H1 (cell line): ENCODE data around the gene FAM200B. TPM values are rescaled to one million over a fixed set of nuclear protein-coding genes. Genes with fewer than 3 reads are reported as not detected.

Experiments used
- CTCF ChIA-PET: fragments of 300-600 bp; sonication (Branson Sonifier 250); formaldehyde crosslinking; loops from one replicate; lab custom pipeline; 2021; ENCODE audit not compliant: partially characterized antibody; lab: Charles Lee
- POLR2A ChIA-PET: fragments of 300-600 bp; sonication (Branson Sonifier 250); formaldehyde crosslinking; loops from one replicate; lab custom pipeline; 2021; ENCODE audit warnings: inconsistent platforms; ENCODE audit not compliant: partially characterized antibody; lab: Charles Lee
- DNase-seq, 2 experiments: peaks; one replicate each; pipeline versions ENCODE4 v3.0.0 to v3.0.0-alpha.2; 2010 to 2022; ENCODE audit warnings: low spot score in 2 of 2, low read depth in 1 of 2, mixed read lengths in 1 of 2
- FAIRE-seq: peaks from 2 replicates; lab custom pipeline; 2011; peaks lifted over from hg19 to GRCh38; lab: Jason Lieb, UNC
- H2AFZ ChIP-seq: 2 replicates; pipeline ENCODE4 v1.8.1; 2012; ENCODE audit warnings: low read length, inconsistent platforms
- H2AK5ac ChIP-seq: 2 replicates; pipeline ENCODE4 v1.6.1; 2013; ENCODE audit warnings: low read depth, low read length
- H2BK120ac ChIP-seq: replicated peaks from 2 replicates; pipeline ENCODE3; 2013; ENCODE audit warnings: low read depth, low read length, inconsistent platforms
- H2BK12ac ChIP-seq: 2 replicates; pipeline ENCODE4 v1.6.1; 2013; ENCODE audit warnings: low read depth, low read length
- H2BK15ac ChIP-seq: 2 replicates; pipeline ENCODE4 v1.6.1; 2013; ENCODE audit warnings: low read length
- H2BK20ac ChIP-seq: 2 replicates; pipeline ENCODE4 v1.6.1; 2013; ENCODE audit warnings: low read length
- H2BK5ac ChIP-seq: 2 replicates; pipeline ENCODE4 v1.6.1; 2013; ENCODE audit warnings: low read depth, low read length
- H3K14ac ChIP-seq: 2 replicates; pipeline ENCODE4 v1.6.1; 2013; ENCODE audit warnings: inconsistent platforms; ENCODE audit not compliant: insufficient read length
- H3K18ac ChIP-seq: 2 replicates; pipeline ENCODE4 v1.6.1; 2013; ENCODE audit warnings: low read length; ENCODE audit errors: extremely low read depth
- H3K23ac ChIP-seq: 2 replicates; pipeline ENCODE4 v1.6.1; 2013; ENCODE audit warnings: inconsistent platforms; ENCODE audit not compliant: insufficient read length
- H3K23me2 ChIP-seq: 2 replicates; pipeline ENCODE4 v1.6.1; 2013; ENCODE audit warnings: low read depth, low read length
- H3K27ac ChIP-seq: 2 replicates; pipeline ENCODE4 v1.6.1; 2011; ENCODE audit warnings: low read depth, low read length, inconsistent platforms
- H3K27me3 ChIP-seq, 4 experiments: replicated peaks in 1 of 4; 1 replicate in 1 of 4; 2 replicates in 3 of 4; pipeline versions ENCODE4 v1.6.1 to v1.8.1; 2011 to 2013; ENCODE audit warnings: low read length in 3 of 4, mild to moderate bottlenecking in 3 of 4, inconsistent platforms in 2 of 4, mixed read lengths in 2 of 4, moderate library complexity in 1 of 4; ENCODE audit not compliant: control insufficient read depth in 3 of 4, insufficient read depth in 3 of 4; ENCODE audit errors: extremely low read depth in 1 of 4
- H3K36me3 ChIP-seq, 4 experiments: 2 replicates each; pipeline versions ENCODE4 v1.6.1 to v1.8.1; 2011 to 2013; ENCODE audit warnings: mild to moderate bottlenecking in 4 of 4, low read length in 3 of 4, moderate library complexity in 2 of 4, control low read depth in 1 of 4, inconsistent platforms in 1 of 4; ENCODE audit not compliant: insufficient read depth in 4 of 4, control insufficient read depth in 2 of 4
- H3K4ac ChIP-seq: replicated peaks from 2 replicates; pipeline ENCODE3; 2013; ENCODE audit warnings: low read length, low read depth, mixed read lengths, inconsistent platforms; ENCODE audit not compliant: insufficient read length
- H3K4me1 ChIP-seq, 4 experiments: replicated peaks in 1 of 4; 1 replicate in 1 of 4; 2 replicates in 3 of 4; pipeline versions ENCODE4 v1.6.1 to v1.8.1; 2011 to 2013; ENCODE audit warnings: low read length in 3 of 4, inconsistent platforms in 2 of 4, mixed read lengths in 1 of 4; ENCODE audit not compliant: insufficient read depth in 4 of 4, control insufficient read depth in 3 of 4
- H3K4me2 ChIP-seq, 2 experiments: 2 replicates each; pipeline versions ENCODE4 v1.6.1 to v1.8.1; 2011 to 2013; ENCODE audit warnings: low read depth in 2 of 2, low read length in 2 of 2, control low read depth in 1 of 2, inconsistent platforms in 1 of 2, mild to moderate bottlenecking in 1 of 2; ENCODE audit not compliant: insufficient read depth in 1 of 2
- H3K4me3 ChIP-seq, 4 experiments: fragments of 200-600, 300-600 bp in 1 of 4; sonication (generic), shearing (Covaris generic), sonication (Bioruptor Twin) in 1 of 4; 2 replicates each; pipeline versions ENCODE4 v1.5.1 to v1.8.1; 2011 to 2016; ENCODE audit warnings: low read length in 4 of 4, low read depth in 3 of 4, control low read depth in 2 of 4, inconsistent platforms in 2 of 4, mild to moderate bottlenecking in 2 of 4, mixed read lengths in 1 of 4, moderate library complexity in 1 of 4; ENCODE audit not compliant: insufficient read depth in 2 of 4; ENCODE audit errors: extremely low read depth in 1 of 4
- H3K56ac ChIP-seq: replicated peaks from 2 replicates; pipeline ENCODE3; 2013; ENCODE audit warnings: low read depth, mild to moderate bottlenecking, mixed read lengths, low read length, inconsistent platforms; ENCODE audit not compliant: insufficient read length
- H3K79me1 ChIP-seq: 2 replicates; pipeline ENCODE4 v1.6.1; 2013; ENCODE audit warnings: low read depth, low read length, control low read depth
- H3K79me2 ChIP-seq, 2 experiments: 2 replicates each; pipeline versions ENCODE4 v1.6.1 to v1.8.1; 2012 to 2013; ENCODE audit warnings: low read length in 2 of 2, mild to moderate bottlenecking in 2 of 2, inconsistent platforms in 1 of 2; ENCODE audit not compliant: insufficient read depth in 2 of 2, control insufficient read depth in 1 of 2
- H3K9ac ChIP-seq, 4 experiments: replicated peaks in 1 of 4; 1 replicate in 1 of 4; 2 replicates in 3 of 4; pipeline versions ENCODE4 v1.6.1 to v1.8.1; 2011 to 2013; ENCODE audit warnings: low read depth in 3 of 4, low read length in 3 of 4, control low read depth in 2 of 4, mild to moderate bottlenecking in 2 of 4, moderate library complexity in 2 of 4, inconsistent platforms in 1 of 4; ENCODE audit errors: extremely low read depth in 1 of 4
- H3K9me3 ChIP-seq, 2 experiments: 2 replicates each; pipeline versions ENCODE4 v1.6.1 to v1.8.1; 2012 to 2013; ENCODE audit warnings: mild to moderate bottlenecking in 2 of 2, moderate library complexity in 2 of 2, control low read depth in 1 of 2, inconsistent platforms in 1 of 2, low read depth in 1 of 2, low read length in 1 of 2, mixed read lengths in 1 of 2; ENCODE audit not compliant: insufficient read depth in 2 of 2
- H4K20me1 ChIP-seq, 2 experiments: replicated peaks in 1 of 2; 2 replicates each; pipeline versions ENCODE3 to v1.8.1; 2011 to 2013; ENCODE audit warnings: inconsistent platforms in 2 of 2, low read length in 2 of 2, mild to moderate bottlenecking in 1 of 2; ENCODE audit not compliant: insufficient read depth in 2 of 2, control insufficient read depth in 1 of 2
- H4K5ac ChIP-seq: 2 replicates; pipeline ENCODE4 v1.6.1; 2013; ENCODE audit warnings: low read length, low read depth, mixed read lengths, inconsistent platforms; ENCODE audit not compliant: insufficient read length
- H4K8ac ChIP-seq: 2 replicates; pipeline ENCODE4 v1.8.0; 2013; ENCODE audit warnings: mild to moderate bottlenecking, moderate library complexity, low read length, inconsistent platforms; ENCODE audit not compliant: insufficient read depth; ENCODE audit errors: extremely low read depth
- H4K91ac ChIP-seq: replicated peaks from 2 replicates; pipeline ENCODE3; 2013; ENCODE audit warnings: low read length, mixed read lengths, inconsistent platforms; ENCODE audit not compliant: insufficient read length
- CEBPB ChIP-seq: IDR thresholded peaks from 2 replicates; pipeline ENCODE4 v1.6.1; 2012; ENCODE audit warnings: low read depth, low read length
- CREB1 ChIP-seq: IDR thresholded peaks from 2 replicates; pipeline ENCODE4 v1.6.1; 2012; ENCODE audit warnings: inconsistent platforms
- EGR1 ChIP-seq: IDR thresholded peaks from 2 replicates; pipeline ENCODE4 v1.6.1; 2011; ENCODE audit warnings: low read depth, low read length, borderline replicate concordance
- KDM1A ChIP-seq: fragments of 200-600, 300-600 bp; sonication (generic); IDR thresholded peaks from 2 replicates; pipeline ENCODE4 v1.7.1; 2016; ENCODE audit warnings: mild to moderate bottlenecking, low read length, borderline replicate concordance
- NANOG ChIP-seq: IDR thresholded peaks from 2 replicates; pipeline ENCODE4 v1.6.1; 2011; ENCODE audit warnings: low read length, low read depth, mild to moderate bottlenecking, inconsistent platforms; ENCODE audit not compliant: insufficient read depth, poor library complexity, severe bottlenecking
- POU5F1 ChIP-seq: IDR thresholded peaks from 2 replicates; pipeline ENCODE4 v1.6.1; 2011; ENCODE audit warnings: low read depth, mild to moderate bottlenecking, low read length, moderate library complexity
- RXRA ChIP-seq: IDR thresholded peaks from 2 replicates; pipeline ENCODE4 v1.6.1; 2011; ENCODE audit warnings: low read depth, mild to moderate bottlenecking, low read length, moderate library complexity; ENCODE audit not compliant: insufficient read depth
- SIRT6 ChIP-seq: IDR thresholded peaks from one replicate; pipeline ENCODE4 v1.7.1; 2012; ENCODE audit warnings: low read length, inconsistent platforms
- WGBS, 2 experiments: shearing (Covaris generic) in 1 of 2; methylation state at CpG; one replicate each; pipeline versions ENCODE4 v1.1.6 to v1.1.7; 2013 to 2015; ENCODE audit warnings: low lambda C conversion rate in 2 of 2, mixed read lengths in 2 of 2, inconsistent platforms in 1 of 2, low coverage in 1 of 2, missing lambda C conversion rate in 1 of 2; ENCODE audit not compliant: insufficient replicate concordance in 2 of 2, insufficient coverage in 1 of 2, insufficient read length in 1 of 2; ENCODE audit errors: extremely low coverage in 1 of 2, missing lambda C conversion rate in 1 of 2; 5-methylcytosine and 5-hydroxymethylcytosine counted together
- polyA plus RNA-seq, 7 experiments: library from polyadenylated mRNA; depleted of rRNA in 3 of 7; stranded (reverse) in 5 of 7; unstranded in 2 of 7; fragments of >200 nt in 5 of 7; fragments of 200-250 nt in 2 of 7; gene quantifications; 1 replicate in 5 of 7; 2 replicates in 1 of 7; 4 replicates in 1 of 7; pipeline versions ENCODE4 v1.2.1 to v1.2.3, GENCODE V29; 2011 to 2013; ENCODE audit warnings: missing spikeins in 2 of 7, mixed read lengths in 2 of 7
- total RNA-seq: library from RNA; stranded (reverse); fragmentation: NEBNext Ultra II Directional; extraction: Animal tissue kit (Norgen Biotek cat#: 25700); gene quantifications from 2 replicates; pipeline ENCODE4 v1.2.1, GENCODE V29; 2021
- TF ChIP-seq, protein P1 (sequence below), 3 experiments: IDR thresholded peaks; 1 replicate in 2 of 3; 2 replicates in 1 of 3; pipeline versions ENCODE4 v1.5.1 to v1.6.1; 2011; ENCODE audit warnings: low read length in 3 of 3, mild to moderate bottlenecking in 3 of 3, inconsistent platforms in 2 of 3, low read depth in 1 of 3, moderate library complexity in 1 of 3; ENCODE audit not compliant: insufficient read depth in 1 of 3; ENCODE audit errors: control extremely low read depth in 1 of 3

FAM200B gene
- total and polyA plus RNA-seq, 2 of the 8 experiments (the other 6 are each of a cell fraction or from before 2014, with no cell fraction given): 10.7 to 23.7 TPM

- Histone ChIP-seq H3K79me1 (no peaks in the 10 kb centered on the region), H3K27me3 (no peaks in the 10 kb centered on the region), H3K56ac (no peak overlapping the region), H3K4ac (no peak overlapping the region), H4K5ac (no peak overlapping the region), H2BK15ac (no peak overlapping the region), H2BK5ac (no peak overlapping the region), H2AK5ac (no peak overlapping the region; the same call in 1 of the 2 replicates), H3K9ac (no peak overlapping the region), H3K4me1 (peaks cover 0 to 10% (median 3%) of the 10 kb centered on the region in 4 experiments; a peak in 4 of 7 replicates), H4K91ac (no peak overlapping the region), H4K20me1 (no peaks in the 10 kb centered on the region), H4K8ac (no peak overlapping the region), H2BK120ac (no peak overlapping the region), H2AFZ (no peak overlapping the region), H3K9me3 (no peaks in the 10 kb centered on the region), H2BK20ac (no peak overlapping the region), H3K18ac (no peak overlapping the region; the same call in 1 of the 2 replicates), H3K4me2 (peak overlapping the region in 1 of 2 experiments; percentile 29; a peak in 2 of 4 replicates), H3K79me2 (0 out of 4 replicates have a peak, but pooled peaks cover 0 to under 1% of the 10 kb centered on the region in 2 experiments), H3K4me3 (peak overlapping the region in 1 of 4 experiments; percentile 1; a peak in 1 of 8 replicates), H3K23ac (no peak overlapping the region), H3K27ac (peak overlapping the region; percentile 4; the same call in 1 of the 2 replicates), H3K14ac (no peak overlapping the region), H2BK12ac (no peak overlapping the region; the same call in 1 of the 2 replicates), H3K36me3 (peaks cover 2 to 22% (median 7%) of the 10 kb centered on the region in 4 experiments; a peak in 5 of 8 replicates), H3K23me2 (no peaks in the 10 kb centered on the region)
- FAIRE-seq: peak; percentile 63
- no peak for DNase-seq
- 53% methylated on average over 7 of the region's 7 CpGs; no CpG with 5 or more reads in 1 of the 2 experiments for WGBS, 2 experiments
- CTCF ChIA-PET: no interaction called here
- POLR2A ChIA-PET: interaction anchor here (1.6 to 4.5 kb wide), 2 partner anchors 9 to 34 kb away, joined by 4 to 27 read pairs; partner anchors contain the start of gene FAM200B
- TF ChIP-seq POU5F1 (no peak), RXRA (no peak), KDM1A (no peak), NANOG (no peak), CREB1 (no peak), SIRT6 (no peak), EGR1 (no peak), CEBPB (no peak)
- TF ChIP-seq, protein P1, sequence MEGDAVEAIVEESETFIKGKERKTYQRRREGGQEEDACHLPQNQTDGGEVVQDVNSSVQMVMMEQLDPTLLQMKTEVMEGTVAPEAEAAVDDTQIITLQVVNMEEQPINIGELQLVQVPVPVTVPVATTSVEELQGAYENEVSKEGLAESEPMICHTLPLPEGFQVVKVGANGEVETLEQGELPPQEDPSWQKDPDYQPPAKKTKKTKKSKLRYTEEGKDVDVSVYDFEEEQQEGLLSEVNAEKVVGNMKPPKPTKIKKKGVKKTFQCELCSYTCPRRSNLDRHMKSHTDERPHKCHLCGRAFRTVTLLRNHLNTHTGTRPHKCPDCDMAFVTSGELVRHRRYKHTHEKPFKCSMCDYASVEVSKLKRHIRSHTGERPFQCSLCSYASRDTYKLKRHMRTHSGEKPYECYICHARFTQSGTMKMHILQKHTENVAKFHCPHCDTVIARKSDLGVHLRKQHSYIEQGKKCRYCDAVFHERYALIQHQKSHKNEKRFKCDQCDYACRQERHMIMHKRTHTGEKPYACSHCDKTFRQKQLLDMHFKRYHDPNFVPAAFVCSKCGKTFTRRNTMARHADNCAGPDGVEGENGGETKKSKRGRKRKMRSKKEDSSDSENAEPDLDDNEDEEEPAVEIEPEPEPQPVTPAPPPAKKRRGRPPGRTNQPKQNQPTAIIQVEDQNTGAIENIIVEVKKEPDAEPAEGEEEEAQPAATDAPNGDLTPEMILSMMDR (IDR thresholded peaks at IDR 0.05; ENCODE audit: control extremely low read depth in 1 of 3, insufficient read depth in 1 of 3, low read depth in 1 of 3, low read length in 3 of 3): no peak
Observed at GRCh38 chr4:15690020-15690809, 8.6 kb downstream of the FAM200B start.
